A673 (cell line): ENCODE measurements around the gene TSPAN15. TPM values are rescaled to one million over a fixed set of nuclear protein-coding genes. Genes with fewer than 3 reads are reported as not detected.

Source experiments
- BruUV-seq: library from RNA; stranded (reverse); fragments of 400-500 nt; replicated peaks from 2 replicates; lab custom pipeline; 2021; lab: Mats Ljungman, UMichigan
- CTCF ChIA-PET: fragments of 300-600 bp; sonication (Branson Sonifier 250); formaldehyde crosslinking; loops from one replicate; lab custom pipeline; 2022; ENCODE audit warnings: antibody characterized with exemption; lab: Charles Lee
- POLR2A ChIA-PET: fragments of 300-600 bp; sonication (Branson Sonifier 250); formaldehyde crosslinking; loops from one replicate; lab custom pipeline; 2022; ENCODE audit warnings: antibody characterized with exemption; ENCODE audit not compliant: low non-redundant PET; lab: Charles Lee
- DNase-seq: peaks from one replicate; pipeline ENCODE4 v3.0.0-alpha.2; 2015; ENCODE audit warnings: low spot score
- H3K27ac ChIP-seq: fragments of 200-600 bp; sonication (generic); 2 replicates; pipeline ENCODE4 v1.5.1; 2016; ENCODE audit warnings: mixed run types, low read depth, mild to moderate bottlenecking, mixed read lengths, antibody characterized with exemption, low read length; ENCODE audit not compliant: poor library complexity, severe bottlenecking
- H3K27me3 ChIP-seq: fragments of 200-600 bp; sonication (generic); replicated peaks from 2 replicates; pipeline ENCODE4 v1.6.1; 2017; ENCODE audit warnings: mixed run types, low read depth, mild to moderate bottlenecking, mixed read lengths, antibody characterized with exemption, low read length; ENCODE audit not compliant: insufficient read depth, poor library complexity
- H3K36me3 ChIP-seq: fragments of 200-600 bp; sonication (generic); 2 replicates; pipeline ENCODE4 v1.6.1; 2016; ENCODE audit warnings: mixed run types, mild to moderate bottlenecking, mixed read lengths, antibody characterized with exemption, low read length; ENCODE audit not compliant: insufficient read depth, poor library complexity, severe bottlenecking
- H3K4me1 ChIP-seq: fragments of 200-600 bp; sonication (generic); 2 replicates; pipeline ENCODE4 v1.6.1; 2017; ENCODE audit warnings: mixed run types, mild to moderate bottlenecking, mixed read lengths, antibody characterized with exemption, low read length; ENCODE audit not compliant: insufficient read depth, poor library complexity, severe bottlenecking
- H3K4me3 ChIP-seq: fragments of 200-600 bp; sonication (generic); 2 replicates; pipeline ENCODE4 v1.5.1; 2016; ENCODE audit warnings: low read depth, mixed run types, mild to moderate bottlenecking, mixed read lengths, low read length; ENCODE audit not compliant: poor library complexity, severe bottlenecking
- H3K9me3 ChIP-seq: fragments of 200-600 bp; sonication (generic); 2 replicates; pipeline ENCODE4 v1.6.1; 2016; ENCODE audit warnings: mixed run types, low read depth, mild to moderate bottlenecking, mixed read lengths, antibody characterized with exemption, low read length; ENCODE audit not compliant: poor library complexity, severe bottlenecking
- CTCF ChIP-seq: fragments of 300-800, 200-600 bp; sonication (generic); conservative IDR thresholded peaks from 2 replicates; pipeline ENCODE4 v1.5.1; 2017; ENCODE audit warnings: low read depth, mild to moderate bottlenecking, antibody characterized with exemption, low read length, moderate library complexity, mixed read lengths
- EZH2 ChIP-seq: fragments of 200-600 bp; sonication (generic); IDR thresholded peaks from 2 replicates; pipeline ENCODE4 v1.6.1; 2017; ENCODE audit warnings: borderline replicate concordance, low read depth, mild to moderate bottlenecking, mixed read lengths, antibody characterized with exemption, low read length; ENCODE audit not compliant: poor library complexity, severe bottlenecking
- intact Hi-C: fragments of 100-400 bp; cut with micrococcal nuclease; formaldehyde crosslinking; loops from one replicate; pipeline ENCODE4 v1.10.0; 2022; ENCODE audit not compliant: unreplicated experiment
- total RNA-seq: library from RNA; stranded (reverse); gene quantifications from 2 replicates; pipeline ENCODE4 v1.2.3, GENCODE V29; 2021

The TSPAN15 gene
- total RNA-seq, 1 experiment from 2014 or later: 2.1 TPM

- Histone ChIP-seq H3K4me3 (no peak overlapping the region), H3K27me3 (no peaks in the 10 kb centered on the region), H3K4me1 (no peaks in the 10 kb centered on the region), H3K27ac (no peak overlapping the region), H3K36me3 (no peaks in the 10 kb centered on the region), H3K9me3 (no peaks in the 10 kb centered on the region)
- intact Hi-C loops: no loop called here
- no peak for TF ChIP-seq EZH2
- TF ChIP-seq CTCF: no peak
- BruUV-seq: no TSS peak
- CTCF ChIA-PET: no interaction called here
- DNase-seq: no peak
- POLR2A ChIA-PET: no interaction called here
Measured at GRCh38 chr10:69503896-69504265, 52.6 kb downstream of the TSPAN15 start.

- H3K9me3 ChIP-seq: no peaks in the 10 kb centered on the region
- ChIA-PET CTCF (interaction anchor here (0.7 kb wide), 1 partner anchor 133 kb away, joined by 4 read pairs; no protein-coding TSS in a partner anchor), POLR2A (no interaction called here)
- H3K27ac ChIP-seq: no peak overlapping the region
- no TSS peak for BruUV-seq
- H3K4me3 ChIP-seq: no peak overlapping the region
- TF ChIP-seq CTCF (no peak), EZH2 (no peak)
- DNase-seq: no peak
- H3K4me1 ChIP-seq: no peaks in the 10 kb centered on the region
- no peaks in the 10 kb centered on the region for H3K36me3 ChIP-seq
- H3K27me3 ChIP-seq: peaks cover under 1% of the 10 kb centered on the region
- intact Hi-C loops: no loop called here
Measured at GRCh38 chr10:69504576-69505250, 53.4 kb downstream of the TSPAN15 start.

GRCh38 chr10:69505636-69506318 lies 54.5 kb downstream of the TSPAN15 start:
- ChIA-PET POLR2A (no interaction called here), CTCF (interaction anchor here (0.7 kb wide), 1 partner anchor 132 kb away, joined by 4 read pairs; no protein-coding TSS in a partner anchor)
- Histone ChIP-seq H3K4me1 (no peaks in the 10 kb centered on the region), H3K27me3 (peaks cover 5% of the 10 kb centered on the region), H3K9me3 (no peaks in the 10 kb centered on the region), H3K36me3 (no peaks in the 10 kb centered on the region), H3K4me3 (no peak overlapping the region), H3K27ac (no peak overlapping the region)
- TF ChIP-seq EZH2: no peak
- TF ChIP-seq CTCF: no peak
- no TSS peak for BruUV-seq
- intact Hi-C loops: no loop called here
- no peak for DNase-seq
